Measurements from ENCODE around the gene TCF3.
A peak's percentile ranks its signal among the peaks of the same experiment; 100 is the strongest.

The TCF3 gene

DNA sequence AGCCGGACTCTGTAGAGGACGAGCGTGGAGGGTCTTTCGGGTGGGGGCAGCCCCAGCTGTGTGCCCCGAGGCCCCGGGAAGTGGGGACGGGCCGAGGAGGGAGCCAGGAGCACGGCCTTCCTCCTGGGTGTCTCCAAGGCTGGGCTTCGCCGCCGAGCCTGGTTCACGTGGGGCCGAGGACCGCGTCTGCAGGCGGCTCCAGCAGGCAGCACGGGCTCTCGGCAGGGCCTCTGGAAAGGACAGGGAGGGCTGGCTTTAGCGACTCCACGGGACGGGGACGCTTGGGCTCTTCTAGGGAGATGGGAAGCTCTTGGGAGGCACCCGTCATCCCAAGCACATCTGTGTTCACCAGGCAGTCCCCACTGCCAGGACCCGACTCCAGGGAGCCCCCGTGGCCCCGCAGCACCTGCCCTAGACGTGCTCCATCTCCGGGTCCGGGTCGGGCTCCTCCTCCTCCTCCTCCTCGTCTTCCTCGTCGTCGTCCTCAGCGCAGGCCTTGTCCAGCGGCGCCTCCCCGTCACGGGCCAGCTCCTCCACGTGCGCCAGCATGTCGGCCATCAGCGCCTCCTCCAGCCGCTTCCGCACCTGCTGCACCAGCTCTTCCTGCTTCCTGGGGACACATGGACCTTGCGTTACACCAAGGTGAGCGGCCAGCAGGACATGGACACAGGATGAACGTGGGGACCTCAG is 74.3 kb downstream of the TCF3 start:
- no peak for DNase-seq

DNA sequence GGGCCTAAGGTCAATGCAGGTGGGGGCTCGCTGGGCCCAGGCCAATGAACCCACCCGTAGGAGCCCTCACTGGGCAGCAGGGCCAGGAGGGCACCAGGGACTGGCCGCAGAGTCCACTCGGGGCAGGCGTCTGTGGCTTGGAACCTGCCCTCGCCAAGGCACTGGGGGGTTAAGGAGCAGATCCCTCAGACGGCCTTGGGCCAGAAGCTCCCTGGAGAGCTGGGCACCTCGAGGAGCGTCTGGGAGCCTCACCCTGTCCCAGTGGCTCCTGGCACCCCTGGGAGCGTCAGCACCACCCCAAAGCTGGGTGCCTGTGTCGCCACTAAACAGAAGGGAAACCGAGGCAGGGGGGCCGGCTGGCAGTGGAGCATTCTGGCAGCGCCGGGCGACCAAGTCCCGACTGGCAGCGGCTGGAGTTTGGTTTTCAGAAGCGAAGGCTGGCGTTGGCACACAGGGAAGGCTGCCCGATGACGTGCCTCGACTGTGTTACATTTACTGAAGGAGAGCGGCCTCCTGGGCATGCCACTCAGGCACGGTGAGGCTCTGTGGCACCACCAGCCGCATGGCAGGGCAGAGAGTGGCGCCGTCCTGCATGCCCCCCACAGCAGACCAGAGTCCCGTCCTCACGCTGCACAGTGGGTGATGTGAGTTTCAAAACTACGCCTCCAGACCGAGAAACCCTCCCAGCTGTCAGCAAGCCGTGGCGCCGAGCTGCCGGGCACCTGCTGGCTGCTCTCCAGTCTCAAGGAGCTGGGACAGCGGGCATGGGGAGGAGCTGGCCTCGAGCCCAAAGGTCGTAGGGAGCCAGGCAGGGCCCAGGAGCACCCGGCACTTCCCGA is 75.1 kb downstream of the TCF3 start:
- no peak for DNase-seq

- DNase-seq = no peak
Measured at GRCh38 chr19:1576242-1577089, 75.9 kb downstream of the TCF3 start.

- DNase-seq = no peak
Measured at GRCh38 chr19:1575323-1576241, 76.8 kb downstream of the TCF3 start.

GRCh38 chr19:1574354-1575136 is 77.9 kb downstream of the TCF3 start:
- DNase-seq = no peak

DNA sequence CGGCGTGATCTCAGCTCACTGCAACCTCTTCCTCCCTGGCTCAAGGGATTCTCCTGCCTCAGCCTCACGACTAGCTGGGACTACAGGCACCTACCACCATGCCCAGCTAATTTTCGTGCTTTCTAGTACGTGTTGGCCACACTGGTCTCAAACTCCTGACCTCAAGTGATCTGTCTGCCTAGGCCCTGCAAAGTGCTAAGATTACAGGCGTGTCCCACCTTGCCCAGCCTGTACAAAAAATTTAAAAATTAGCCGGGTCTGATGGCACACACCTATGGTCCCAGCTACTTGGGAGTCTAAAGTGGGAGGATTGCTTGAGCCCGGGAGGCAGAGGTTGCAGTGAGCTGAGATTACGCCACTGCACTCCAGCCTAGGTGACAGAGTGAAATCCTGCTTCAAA is 79.6 kb downstream of the TCF3 start:
- DNase-seq = no peak

DNA sequence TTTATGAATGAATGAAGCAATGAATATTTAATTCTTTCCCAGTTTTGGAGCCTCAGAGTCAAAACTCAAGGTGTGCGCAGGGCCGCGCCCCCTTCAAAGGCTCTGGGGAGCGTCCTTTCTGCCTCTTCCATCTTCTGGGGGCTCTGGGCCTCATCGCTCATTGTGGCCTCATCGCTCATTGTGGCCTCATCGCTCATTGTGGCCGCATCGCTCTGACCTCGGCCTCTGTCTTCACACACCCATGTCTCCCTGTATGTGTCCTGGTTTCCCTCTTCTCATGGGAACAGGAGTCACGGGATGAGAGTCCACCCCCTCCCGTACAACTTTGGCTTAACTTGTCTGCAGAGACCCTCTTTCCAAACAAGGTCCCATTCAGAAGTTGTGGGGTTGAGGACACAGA is 81.1 kb downstream of the TCF3 start:
- DNase-seq = no peak

DNA sequence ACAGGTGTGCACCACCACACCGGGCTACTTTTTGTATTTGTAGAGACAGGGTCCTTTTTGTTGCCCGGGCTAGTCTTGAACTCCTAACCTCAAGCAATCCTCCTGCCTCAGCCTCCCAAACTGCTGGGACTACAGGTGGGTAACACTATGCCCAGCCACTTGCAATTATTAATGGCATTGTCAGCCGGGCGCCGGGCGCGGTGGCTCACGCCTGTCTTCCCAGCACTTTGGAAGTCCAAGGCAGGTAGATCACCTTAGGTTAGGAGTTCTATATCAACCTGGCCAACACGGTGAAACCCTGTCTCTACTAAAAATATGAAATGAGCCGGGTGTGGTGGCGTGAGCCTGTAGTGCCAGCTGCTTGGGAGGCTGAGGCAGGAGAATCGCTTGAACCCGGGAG is 81.6 kb downstream of the TCF3 start:
- DNase-seq = no peak

DNA sequence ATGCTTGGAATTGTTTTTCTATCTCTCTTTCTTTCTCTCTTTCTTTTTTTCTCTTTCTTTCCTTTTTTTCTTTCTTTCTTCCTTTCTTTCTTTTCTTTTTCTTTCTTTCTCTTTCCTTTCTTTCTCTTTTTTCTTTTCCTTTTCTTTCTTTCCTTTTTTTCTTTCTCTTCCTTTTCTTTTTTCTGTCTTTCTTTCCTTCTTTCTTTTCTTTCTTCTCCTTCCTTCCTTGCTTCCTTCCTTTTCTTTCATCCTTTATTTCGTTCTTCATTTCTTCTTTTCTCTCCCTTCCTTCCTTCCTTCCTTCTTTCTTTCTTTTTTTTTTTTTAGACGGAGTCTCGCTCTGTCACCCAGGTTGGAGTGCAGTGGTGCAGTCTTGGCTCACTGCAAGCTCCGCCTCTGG is 82.4 kb downstream of the TCF3 start:
- no peak for DNase-seq

DNA sequence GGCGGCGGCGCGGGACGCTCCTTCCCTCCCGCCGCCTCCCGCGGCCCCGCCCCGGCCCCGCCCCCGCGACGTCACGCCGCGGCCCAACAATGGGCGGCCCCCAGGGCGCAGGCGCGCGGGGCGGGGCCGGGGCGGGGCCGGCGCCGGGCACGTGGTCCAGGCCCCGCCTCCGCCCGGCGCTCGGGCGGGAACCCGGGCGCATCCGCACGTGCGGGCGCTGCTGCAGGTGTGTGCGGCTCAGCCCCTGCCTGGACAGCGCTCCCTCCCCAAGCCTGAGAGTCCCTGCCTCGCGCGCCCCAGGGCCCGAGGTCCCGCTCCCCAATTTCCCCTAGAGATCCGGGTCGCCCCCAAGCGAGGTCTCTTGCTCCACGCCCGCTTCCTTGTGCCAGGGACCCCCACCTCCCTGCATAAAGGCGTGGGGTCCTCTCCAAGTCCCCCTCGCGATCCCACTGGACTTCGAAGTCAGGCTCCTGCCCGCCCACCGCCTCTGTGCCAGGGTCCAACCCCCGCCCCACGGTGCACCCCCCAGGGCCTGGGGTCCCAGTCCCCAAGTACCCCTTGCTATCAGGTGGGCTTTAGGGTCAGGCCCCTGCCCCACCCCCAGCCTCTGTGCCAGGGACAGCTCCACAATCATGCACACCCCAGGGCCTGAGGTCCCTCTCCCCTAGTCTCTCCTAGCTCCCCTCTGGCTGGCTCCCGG is 83.9 kb downstream of the TCF3 start, which contains the start of gene MEX3D:
MEX3D (minus strand) TSS at position 6 of the 700 bp plus-strand sequence. CDS start 267 bp downstream, outside the sequence.
- DNase-seq = peak; percentile 75

DNA sequence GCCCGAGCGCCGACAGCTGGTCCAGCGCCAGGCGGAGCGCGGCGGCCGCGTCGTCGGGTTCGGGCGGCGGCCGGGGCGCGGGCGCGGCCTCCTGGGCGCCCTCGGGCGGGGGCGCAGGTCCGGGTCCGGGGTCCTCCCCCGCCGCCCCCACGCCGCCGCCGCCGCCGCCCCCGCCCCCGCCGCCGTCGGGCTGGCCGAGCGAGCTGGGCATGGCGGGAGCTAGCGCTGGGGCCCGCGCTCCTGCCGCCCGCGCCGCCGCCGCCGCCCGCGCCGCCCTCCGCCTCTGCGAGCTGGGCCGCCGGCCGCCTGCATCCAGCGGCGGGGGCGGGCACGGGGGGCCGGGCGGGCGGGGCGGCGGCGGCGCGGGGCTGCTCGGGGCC is 84.6 kb downstream of the TCF3 start:
- no peak for DNase-seq

DNA sequence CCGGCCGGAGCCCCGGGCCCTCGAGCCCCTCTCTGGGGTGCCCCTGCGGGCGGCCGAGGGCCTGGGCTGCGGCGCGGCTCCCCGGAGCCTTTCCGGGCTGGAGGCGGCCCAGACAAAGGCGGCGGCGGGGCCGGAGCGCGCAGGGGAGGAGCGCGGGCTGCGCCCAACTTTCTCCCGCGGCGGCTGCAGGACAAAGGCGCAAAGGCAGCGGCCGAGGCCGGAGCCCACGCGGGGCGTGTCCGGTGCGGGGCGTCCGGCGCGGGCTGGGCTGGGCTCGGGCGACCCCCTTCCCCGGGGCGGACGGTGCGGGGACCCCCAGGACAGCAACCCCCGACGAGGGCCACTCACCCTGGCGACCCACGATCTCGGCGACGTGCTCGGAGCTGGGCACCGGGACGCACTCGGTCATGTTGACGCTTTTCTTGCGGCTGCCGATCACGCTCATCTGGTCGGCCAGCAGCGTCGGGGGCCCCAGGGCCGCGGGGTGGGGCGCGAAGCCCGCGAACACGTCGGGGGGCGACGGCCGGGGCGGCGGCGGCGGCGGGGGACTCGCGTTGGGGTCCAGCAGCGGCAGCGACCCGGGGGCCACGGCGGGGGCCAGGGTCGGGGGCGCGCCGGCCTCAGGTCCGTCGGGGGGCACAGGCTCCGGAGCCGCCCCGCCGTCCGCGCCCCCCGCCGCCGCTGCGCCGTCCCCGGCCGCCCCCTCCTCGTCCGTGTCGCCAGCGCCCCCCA is 85.1 kb downstream of the TCF3 start:
- no peak for DNase-seq

DNA sequence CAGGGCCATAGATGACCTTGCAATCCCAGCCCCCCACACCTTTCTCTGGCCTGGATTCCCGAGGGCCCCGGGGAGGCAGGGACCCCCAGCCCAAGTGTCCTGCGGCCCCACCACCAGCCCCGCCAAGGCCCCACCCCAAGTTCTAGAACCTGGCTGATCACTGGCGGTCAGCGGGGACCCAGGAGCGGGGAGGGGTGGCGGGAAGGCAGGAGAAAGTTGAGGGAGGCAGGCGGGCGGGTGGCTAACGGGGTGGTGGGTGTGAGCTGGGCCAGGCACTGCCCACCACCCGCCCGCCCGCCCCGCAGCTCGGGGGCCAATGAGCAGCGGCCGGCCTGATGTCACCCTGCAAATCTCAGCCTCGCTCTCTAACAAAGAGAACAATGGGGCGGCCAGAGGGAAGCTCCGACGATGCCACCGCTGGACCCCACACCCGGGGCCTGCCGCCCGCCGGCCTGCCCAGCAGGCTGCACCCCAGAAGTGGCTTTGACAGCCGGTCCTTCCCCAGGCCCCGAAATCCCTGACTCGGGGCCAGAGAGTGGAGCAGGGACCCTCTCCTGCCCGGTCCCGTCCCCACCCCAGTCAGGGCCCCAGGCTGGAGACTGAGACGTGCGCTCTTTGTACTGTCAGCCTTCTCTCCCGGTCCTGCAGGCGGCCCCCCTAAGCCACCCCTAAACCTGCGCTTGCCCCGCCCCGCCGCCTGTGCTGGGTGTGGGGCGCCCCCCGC is 85.9 kb downstream of the TCF3 start:
- no peak for DNase-seq

DNA sequence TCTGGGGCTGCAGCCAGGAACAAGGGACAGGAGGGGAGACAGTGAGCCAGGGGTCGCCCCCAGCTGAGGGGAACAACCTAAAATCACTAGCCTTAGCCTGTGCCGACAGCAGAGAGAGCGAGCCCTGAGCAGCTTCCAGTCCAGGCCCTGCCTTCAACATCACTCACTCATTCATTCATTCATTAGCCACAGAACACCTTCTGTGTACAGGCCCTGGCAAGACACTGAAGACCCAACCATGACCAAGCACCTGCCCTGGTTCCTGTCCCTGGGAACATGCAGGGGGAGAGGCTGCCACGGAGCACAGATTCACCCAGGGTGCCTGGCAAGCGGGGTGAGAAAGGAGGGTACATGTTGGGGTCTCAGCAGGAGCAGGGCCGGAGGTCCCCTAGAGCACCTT is 89.2 kb downstream of the TCF3 start:
- DNase-seq = no peak

DNA sequence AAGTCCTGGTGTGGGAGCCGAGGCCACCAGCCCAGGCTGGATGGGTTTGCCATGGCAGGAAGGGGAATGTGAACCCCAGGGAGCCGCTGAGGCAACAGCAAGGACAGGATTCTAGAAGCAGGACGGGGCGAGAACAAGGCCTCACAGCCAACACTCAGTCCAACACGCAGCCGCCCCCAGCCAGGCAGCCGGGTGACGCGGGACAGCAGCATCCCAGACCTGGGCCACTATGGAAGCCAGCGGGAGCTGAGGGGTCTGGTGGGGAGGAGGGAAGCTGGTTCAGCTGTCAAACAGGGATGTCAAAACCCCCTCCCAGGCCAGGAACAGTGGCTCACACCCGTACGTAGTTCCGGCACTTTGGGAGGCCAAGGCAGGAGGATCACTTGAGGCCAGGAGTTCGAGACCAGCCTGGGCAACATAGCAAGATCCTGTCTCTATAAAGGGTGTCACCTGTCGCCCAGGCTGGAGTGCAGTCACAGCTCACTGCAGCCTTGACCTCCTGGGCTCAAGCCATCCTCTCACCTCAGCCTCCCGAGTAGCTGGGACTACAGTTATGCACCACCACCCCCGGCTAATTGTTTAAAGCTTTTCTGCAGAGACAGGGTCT is 91.1 kb downstream of the TCF3 start:
- no peak for DNase-seq

DNA sequence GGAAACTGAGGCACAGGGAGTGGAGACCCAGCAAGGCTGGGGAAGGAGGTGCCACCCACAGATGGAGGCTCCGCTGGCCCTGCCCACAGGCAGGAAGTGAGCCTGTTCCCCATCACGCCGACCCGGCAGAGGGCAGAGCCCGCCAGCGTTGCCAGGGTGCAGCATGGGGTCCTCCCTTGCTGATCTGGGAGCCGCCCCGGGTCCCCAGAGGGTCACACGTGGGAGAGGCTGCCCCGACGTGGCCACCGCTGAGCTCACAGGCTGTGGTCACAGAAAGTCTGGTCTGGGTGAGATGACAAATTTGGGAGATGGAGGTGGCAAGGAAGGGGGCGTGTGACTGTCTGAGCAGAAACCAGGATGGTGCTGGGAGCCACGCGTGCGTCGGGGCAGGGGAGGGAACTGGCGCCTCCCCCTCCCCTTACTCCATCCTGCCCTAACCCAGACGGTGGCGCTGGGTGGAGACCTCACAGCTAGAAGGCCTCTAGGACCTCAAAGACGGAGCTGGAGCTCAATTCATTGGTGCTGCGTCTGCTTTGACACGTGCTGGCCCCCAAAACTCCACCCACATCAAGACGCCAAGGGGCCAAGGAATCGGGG is 92.0 kb downstream of the TCF3 start:
- no peak for DNase-seq

Data from effector CD8-positive, alpha-beta T cell (primary cell).